Hepatocyte (in vitro differentiated cells): ENCODE measurements around the gene BPI.
"Not testable (repeated sequence)": the region's sequence is repeated elsewhere in the genome, so short reads cannot be mapped to it uniquely, and the experiment has no call there.

Experiments
- EZH2 ChIP-seq: fragments of 200-600 bp; sonication (generic); IDR thresholded peaks from 2 replicates; pipeline ENCODE4 v1.6.1; 2016; ENCODE audit warnings: antibody characterized with exemption, mild to moderate bottlenecking, borderline replicate concordance
- EZH2phosphoT487 ChIP-seq: fragments of 200-600 bp; sonication (generic); IDR thresholded peaks from one replicate; pipeline ENCODE4 v1.6.1; 2018; ENCODE audit warnings: antibody characterized with exemption, mild to moderate bottlenecking, low read depth, moderate library complexity; ENCODE audit not compliant: unreplicated experiment, severe bottlenecking
- TF ChIP-seq, protein P1 (sequence below): fragments of 200-600 bp; sonication (generic); IDR thresholded peaks from 2 replicates; pipeline ENCODE4 v1.5.1; 2016; ENCODE audit warnings: antibody characterized with exemption, mild to moderate bottlenecking; ENCODE audit not compliant: poor library complexity

DNA sequence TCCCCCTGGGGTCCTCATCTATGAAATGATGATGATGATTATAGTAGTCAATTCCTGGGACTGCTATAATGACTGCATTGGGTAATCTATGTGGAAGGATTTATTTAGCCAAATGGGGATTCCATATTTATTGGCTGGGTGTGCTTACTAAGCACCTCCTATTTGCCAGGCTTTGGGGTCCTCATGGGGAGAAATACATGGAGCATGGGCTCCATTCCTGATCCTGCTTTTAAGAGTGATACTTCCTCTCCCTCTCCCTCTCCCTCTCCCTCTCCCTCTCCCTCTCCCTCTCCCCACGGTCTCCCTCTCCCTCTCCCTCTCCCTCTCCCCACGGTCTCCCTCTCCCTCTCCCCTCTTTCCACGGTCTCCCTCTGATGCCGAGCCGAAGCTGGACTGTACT is 73.9 kb downstream of the BPI start:
- TF ChIP-seq, protein P1, sequence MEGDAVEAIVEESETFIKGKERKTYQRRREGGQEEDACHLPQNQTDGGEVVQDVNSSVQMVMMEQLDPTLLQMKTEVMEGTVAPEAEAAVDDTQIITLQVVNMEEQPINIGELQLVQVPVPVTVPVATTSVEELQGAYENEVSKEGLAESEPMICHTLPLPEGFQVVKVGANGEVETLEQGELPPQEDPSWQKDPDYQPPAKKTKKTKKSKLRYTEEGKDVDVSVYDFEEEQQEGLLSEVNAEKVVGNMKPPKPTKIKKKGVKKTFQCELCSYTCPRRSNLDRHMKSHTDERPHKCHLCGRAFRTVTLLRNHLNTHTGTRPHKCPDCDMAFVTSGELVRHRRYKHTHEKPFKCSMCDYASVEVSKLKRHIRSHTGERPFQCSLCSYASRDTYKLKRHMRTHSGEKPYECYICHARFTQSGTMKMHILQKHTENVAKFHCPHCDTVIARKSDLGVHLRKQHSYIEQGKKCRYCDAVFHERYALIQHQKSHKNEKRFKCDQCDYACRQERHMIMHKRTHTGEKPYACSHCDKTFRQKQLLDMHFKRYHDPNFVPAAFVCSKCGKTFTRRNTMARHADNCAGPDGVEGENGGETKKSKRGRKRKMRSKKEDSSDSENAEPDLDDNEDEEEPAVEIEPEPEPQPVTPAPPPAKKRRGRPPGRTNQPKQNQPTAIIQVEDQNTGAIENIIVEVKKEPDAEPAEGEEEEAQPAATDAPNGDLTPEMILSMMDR = not testable (repeated sequence)
- not testable (repeated sequence) for TF ChIP-seq EZH2phosphoT487, EZH2
